Stimulated activated CD8-positive, alpha-beta memory T cell treated with anti-CD3 and anti-CD28 coated beads, Interleukin-7, amount 100 ng/mL, for 24 hours (primary cell): ENCODE measurements around the gene PSME4.

Experiments used
- DNase-seq: peaks from one replicate; pipeline ENCODE4 v3.0.0-alpha.2; 2020; ENCODE audit warnings: low read depth

Gene PSME4, protein sequence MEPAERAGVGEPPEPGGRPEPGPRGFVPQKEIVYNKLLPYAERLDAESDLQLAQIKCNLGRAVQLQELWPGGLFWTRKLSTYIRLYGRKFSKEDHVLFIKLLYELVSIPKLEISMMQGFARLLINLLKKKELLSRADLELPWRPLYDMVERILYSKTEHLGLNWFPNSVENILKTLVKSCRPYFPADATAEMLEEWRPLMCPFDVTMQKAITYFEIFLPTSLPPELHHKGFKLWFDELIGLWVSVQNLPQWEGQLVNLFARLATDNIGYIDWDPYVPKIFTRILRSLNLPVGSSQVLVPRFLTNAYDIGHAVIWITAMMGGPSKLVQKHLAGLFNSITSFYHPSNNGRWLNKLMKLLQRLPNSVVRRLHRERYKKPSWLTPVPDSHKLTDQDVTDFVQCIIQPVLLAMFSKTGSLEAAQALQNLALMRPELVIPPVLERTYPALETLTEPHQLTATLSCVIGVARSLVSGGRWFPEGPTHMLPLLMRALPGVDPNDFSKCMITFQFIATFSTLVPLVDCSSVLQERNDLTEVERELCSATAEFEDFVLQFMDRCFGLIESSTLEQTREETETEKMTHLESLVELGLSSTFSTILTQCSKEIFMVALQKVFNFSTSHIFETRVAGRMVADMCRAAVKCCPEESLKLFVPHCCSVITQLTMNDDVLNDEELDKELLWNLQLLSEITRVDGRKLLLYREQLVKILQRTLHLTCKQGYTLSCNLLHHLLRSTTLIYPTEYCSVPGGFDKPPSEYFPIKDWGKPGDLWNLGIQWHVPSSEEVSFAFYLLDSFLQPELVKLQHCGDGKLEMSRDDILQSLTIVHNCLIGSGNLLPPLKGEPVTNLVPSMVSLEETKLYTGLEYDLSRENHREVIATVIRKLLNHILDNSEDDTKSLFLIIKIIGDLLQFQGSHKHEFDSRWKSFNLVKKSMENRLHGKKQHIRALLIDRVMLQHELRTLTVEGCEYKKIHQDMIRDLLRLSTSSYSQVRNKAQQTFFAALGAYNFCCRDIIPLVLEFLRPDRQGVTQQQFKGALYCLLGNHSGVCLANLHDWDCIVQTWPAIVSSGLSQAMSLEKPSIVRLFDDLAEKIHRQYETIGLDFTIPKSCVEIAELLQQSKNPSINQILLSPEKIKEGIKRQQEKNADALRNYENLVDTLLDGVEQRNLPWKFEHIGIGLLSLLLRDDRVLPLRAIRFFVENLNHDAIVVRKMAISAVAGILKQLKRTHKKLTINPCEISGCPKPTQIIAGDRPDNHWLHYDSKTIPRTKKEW (N-terminal part only)

DNA sequence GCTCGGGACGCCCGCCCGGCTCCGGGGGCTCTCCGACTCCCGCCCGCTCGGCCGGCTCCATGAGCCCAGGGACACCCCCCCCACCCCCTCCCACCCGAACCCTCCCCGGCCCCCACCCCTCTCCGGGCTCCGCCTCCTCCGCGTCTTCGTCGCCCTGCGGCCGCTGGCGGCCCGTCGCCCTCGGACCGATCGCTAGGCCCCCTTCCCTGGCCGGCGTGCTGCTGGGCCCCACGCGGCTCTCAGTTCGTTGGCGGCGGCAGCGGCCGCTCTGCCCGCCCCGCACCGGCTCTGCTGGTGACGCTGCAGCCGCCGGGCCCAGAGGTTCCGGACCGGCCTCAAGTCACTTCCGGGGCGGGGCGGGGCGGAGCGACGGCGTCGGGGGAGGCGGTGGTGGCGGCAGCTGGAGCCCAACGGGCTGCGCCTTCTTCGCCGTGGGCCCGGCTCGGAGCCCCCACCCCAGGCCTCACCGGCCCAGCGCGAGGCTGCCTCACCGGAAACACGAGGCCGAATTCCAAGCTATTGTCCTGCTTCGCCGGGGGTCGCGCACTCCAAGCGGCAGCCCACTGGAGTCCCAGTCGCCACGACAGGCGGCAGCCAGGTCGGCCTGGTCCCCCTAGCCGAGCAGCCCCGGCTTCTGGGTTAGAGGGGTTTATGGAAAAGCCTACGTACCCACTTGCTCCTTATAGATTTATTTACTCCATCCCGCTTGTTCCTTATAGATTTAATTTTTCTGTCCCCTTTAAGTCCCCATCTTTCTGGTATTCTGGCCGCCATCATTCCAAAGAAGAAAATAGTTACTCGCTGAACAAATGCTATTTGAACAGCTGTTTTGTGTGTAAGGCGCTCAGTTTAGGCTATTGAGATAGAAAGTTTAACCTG, at the start of gene PSME4:
Gene PSME4 (minus strand): TSS at position 270 of the 879 bp plus-strand sequence. CDS start 209 bp downstream, at position 61.
- peak; percentile 95 for DNase-seq

DNA sequence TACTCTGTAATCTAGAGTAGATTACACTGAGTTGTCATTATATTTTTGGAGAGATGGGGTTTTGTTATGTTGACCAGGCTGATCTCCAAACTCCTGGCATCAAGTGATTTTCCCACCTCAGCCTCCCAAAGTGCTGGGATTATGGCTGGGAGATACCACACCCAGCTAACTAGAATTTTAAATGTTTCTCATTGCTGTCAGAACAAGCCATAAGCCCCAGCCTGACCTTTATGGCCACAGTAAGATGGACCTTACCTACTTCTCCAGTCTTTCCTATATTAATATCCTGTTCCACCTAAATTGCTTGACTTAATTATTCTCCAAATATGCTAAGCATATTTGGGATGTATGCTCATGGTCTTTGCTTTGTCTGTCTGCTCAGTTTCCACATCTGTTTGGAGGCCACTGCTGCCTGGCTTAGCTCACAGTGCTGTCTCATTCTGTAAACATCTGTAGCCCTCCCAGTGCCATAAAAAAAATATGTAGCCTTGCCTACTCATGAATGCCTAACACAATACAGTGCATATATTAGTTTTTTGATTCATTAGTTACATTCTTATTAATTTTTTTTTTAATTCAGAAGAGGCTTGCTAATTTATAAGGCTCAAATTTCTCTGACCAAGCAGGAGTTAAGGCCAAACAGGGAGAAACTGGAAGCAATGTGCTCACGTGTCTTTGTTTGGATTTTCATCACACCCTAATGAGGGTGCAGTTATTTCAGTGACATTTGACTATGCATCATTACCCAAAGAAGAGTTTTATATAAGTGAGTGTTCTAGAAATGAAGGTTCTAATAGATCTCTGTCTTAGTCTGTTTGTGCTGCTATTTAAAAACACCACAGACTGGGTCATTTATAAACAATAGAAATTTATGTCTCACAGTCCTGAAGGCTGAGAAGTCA, 45.3 kb upstream of the PSME4 start:
- no peak for DNase-seq

DNA sequence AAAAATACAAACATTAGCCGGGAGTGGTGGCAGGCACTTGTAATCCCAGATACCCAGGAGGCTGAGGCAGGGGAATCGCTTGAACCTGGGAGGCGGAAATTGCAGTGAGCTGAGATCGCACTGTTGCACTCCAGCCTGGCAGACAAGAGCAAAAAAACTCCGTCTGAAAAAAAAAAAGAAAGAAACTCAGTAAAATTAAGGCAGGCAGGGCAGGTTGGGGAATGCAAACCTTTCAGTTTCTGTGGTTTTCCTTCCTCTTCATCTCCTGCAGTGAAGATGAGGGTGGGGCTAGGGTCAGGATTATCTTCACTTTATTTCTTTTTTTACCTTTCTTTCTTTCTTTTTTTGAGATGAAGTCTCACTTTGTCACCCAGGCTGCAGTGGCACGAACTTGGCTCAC, 43.2 kb upstream of the PSME4 start:
- no peak for DNase-seq

DNA sequence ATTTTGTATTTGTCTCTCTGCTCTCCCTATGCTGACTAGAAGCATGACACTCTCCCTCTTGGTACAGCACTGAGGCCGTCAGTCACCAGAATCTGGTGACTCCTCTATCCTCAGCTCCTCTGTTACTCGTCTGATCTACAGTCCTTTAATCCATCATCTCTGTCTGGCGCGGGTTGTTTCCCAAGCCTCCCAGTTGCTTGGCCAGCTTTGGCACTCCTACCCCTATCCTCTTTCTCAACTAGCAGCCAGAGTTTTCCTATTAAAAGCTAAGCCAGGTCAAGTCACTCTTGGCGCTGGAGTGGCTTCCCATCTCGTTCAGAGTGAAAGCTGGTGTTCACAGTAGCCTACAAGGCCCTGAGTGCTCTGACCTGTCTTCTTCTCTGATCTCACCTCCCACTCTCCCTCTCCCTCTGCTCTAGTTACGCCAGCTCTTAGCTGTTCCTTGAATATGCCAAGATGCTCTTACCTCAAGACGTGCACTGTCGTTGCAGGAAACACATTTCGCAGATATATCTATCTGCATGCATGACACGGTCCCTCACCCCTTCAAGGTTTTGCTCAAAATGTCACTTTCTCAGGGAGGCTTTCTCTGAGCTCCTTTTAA, 41.8 kb upstream of the PSME4 start:
- DNase-seq: no peak

DNA sequence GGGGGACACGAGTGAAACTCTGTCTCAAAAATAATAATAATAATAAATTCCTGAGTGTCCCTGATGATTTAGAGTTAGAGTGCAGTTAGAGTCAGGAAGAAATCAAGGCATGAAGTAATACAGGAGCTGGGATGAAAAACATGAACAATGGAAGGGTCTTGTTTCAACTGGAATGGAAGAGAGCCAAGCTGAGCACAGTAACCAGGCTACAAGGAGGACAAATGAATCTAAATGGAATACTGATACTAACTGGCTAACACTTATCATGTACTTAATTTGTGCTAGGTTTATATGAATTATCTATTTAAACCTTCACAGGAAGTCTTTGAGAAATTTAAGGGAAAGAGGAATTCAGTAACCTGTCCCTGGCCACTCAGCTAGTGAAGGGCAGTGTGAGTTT, 38.8 kb upstream of the PSME4 start:
- no peak for DNase-seq

DNA sequence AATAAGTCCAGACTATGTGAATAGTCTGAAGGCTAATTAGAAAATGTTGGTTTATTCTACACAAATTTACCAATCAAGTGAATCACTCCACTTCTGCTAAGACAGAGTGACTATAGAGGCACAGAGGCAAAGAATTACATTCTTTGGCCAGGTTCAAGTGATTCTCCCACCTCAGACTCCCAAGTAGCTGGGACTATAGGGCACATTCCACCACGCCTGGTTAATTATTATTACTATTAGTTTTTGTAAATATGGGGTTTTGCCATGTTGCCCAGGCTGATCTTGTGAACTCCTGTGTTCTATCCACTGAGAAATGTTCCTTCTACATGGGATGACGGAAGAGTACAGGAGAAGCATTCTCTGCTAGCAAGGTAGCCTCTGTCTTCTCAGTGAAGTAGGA, 37.6 kb upstream of the PSME4 start:
- DNase-seq: no peak

DNA sequence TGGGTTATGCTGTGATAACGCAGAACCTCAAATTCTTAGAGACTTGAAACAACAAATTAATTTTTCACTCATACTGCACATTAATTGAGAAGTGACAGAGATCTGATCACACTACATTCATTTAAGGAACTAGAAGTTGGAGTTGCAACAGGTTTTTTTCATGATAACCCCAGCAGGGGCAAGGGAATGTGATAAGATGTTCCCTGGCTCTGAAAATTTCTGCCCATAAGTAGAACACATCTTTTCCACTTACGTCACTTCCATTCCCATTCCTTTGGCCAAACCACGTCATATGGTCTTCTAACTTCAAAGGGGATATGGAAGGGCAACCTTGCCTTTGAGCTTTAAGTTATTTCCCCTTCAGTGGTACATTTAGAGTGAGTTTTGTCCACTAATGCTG, 29.7 kb upstream of the PSME4 start:
- DNase-seq: no peak

DNA sequence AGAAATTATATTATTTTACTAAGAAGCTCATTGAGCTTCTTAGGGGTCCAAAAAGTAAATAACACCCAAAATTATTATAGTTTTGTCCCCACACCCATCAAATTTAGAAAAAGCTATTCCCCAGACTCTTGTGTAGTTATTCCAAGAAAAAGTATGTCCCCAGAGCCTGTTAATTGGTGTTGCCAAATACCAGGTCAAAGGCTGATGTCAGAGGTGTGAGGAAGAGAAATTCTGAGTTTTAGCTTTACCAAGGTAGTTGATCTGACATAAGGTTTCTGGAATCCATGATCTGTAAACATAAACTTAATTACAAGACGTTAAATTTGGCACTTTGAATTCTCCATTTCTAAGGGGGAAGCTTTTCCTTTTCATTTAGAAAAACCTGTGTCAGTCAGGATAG, 29.3 kb upstream of the PSME4 start:
- DNase-seq: no peak

DNA sequence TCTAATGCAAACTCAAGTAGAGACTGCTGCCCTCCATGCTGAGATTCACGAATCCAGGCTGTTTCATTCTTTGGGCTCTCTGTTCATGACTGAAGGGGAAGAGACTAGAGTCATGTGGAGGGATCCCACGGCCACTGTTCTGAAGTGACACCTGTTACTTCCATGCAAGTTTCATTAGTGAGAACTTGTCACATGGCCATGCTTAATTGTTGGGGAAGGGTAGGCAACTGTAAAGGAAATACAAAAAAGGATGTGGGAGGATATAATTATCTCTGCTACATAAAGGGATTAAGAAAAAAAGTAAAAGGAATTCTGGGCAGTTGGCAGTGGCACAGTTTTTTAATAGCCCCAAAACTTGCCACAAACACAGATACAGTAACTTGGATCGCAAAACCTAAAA, 28.0 kb upstream of the PSME4 start:
- no peak for DNase-seq

DNA sequence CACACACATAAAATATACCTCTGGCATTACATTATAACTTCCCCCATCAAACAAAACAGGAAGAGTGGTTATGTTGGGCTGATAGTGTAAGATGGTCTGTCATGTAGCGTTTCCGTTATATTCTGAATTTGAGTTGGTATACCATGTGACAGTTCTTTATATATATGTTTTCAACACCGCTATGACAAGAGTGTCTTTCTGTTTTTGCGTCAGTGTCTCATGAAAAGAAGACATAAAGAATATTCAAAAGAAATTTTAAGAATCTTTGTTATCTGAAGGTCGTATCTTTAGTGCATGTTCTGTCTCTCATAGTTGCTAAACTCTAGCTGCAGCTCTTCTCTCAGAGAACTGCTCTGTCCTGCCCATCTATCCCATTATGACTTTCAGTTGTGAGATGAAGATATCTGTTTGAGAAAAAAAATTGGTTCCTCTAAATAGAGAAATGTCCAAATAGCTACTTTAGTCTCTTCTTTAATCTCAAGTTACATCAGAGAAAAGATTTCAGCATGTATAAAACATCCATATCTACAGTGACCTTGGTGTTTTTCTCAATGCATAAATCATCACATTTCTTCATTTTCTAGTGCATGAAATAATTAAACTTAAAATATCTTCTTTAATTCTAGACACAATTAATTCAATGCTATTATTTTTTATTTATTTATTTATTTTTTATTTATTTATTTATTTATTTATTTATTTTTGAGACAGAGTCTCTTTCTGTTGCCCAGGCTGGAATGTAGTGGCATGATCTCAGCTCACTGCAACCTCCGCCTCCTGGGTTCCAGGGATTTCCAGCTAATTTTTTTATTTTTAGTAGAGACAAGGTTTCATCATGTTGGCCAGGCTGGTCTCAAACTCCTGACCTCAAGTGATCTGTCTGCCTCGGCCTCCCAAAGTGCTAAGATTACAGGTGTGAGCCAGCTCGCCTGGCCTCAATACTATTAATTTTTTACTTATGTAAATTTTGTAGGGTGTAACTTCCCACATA, 24.3 kb upstream of the PSME4 start:
- DNase-seq: no peak

DNA sequence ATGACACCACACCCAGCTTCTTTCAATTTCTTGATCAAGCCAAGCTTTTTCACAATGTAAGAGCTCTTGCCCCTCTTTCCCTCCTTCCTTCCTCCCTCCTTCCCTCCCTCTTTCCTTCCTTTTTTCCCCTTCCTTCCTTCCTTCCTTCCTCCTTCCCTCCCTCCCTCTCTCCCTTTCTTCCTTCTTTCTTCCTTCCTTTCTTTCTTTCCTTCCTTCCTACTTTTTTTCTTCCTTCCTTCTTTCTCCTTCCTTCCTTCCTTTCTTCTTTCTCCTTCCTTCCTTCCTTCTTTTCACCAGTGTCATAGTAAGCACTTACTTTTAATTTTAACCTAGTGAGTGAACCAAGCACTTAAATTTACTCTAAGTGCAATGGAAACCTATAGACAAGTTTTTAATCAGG, 21.2 kb upstream of the PSME4 start:
- no peak for DNase-seq

DNA sequence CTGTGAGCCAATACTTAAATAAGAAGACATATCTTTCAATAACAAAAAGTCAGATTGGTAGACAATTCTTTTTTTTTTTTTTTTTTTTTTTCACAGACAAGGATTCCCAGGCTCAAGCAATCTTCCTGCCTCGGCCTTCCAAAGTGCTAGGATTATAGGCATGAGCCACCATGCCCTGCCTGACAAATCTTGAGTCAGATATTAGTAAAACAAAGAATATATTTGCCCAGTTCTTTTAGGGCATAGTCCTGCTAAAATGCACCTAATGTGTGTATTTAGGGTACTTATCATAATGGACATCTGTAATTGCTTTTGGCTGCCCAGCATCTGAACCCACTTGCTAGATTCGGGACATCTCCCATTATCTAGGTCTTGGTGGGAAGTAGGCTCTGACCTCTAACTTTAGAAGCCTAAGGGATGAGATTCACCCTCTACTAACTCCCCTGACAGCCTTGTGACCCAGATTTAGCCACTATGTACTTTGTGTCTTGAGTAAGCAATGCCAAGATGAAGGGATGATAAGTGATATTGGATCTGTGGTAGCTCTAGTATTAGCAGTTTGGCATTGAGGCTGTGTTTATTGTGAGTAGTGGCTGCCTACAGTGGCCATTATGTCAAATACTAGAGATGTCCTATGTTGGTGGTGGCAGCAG, 18.5 kb upstream of the PSME4 start:
- no peak for DNase-seq

DNA sequence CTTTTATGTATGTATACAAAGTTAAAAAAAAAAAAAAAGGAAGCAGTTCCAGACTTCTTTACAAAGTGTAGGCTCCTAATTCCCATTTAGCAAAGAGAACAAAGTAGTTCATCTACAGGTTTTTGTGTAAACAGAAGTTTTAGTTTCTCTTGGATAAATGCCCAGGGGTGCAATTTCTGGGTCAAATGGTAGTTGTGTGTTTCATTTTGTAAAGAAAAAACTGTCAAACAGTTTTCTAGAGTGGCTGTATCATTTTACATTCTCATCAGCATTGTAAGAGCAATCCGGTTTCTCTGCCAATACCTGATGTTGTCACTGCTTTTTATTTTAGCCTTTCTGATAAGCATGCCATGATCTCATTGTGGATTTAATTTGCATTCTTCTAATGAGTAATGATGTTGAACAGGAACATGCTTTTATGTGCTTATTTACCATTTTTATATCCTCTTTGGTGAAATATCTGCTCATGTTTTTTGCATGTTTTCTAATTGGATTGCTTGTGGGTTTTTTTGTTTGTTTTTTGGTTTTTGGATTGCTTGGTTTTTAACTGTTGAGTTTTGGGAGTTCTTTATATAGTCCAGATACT, 16.6 kb upstream of the PSME4 start:
- DNase-seq: no peak

DNA sequence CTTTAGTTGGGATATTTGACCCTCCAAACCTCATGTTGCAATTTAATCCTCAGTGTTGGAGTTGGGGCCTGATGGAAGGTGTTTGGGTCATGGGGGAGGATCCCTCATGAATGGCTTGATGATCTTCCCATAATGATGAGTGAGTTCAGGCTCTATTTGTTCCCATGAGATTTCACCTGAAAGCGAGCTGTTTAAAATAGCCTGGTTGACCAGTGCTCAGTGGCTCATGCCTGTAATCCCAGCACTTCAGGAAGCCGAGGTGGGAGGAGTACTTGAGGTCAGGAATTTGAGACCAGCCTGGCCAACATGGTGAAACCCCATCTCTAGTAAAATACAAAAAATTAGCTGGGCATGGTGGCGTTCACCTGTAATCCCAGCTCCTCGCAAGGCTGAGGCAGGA, 14.9 kb upstream of the PSME4 start:
- no peak for DNase-seq

DNA sequence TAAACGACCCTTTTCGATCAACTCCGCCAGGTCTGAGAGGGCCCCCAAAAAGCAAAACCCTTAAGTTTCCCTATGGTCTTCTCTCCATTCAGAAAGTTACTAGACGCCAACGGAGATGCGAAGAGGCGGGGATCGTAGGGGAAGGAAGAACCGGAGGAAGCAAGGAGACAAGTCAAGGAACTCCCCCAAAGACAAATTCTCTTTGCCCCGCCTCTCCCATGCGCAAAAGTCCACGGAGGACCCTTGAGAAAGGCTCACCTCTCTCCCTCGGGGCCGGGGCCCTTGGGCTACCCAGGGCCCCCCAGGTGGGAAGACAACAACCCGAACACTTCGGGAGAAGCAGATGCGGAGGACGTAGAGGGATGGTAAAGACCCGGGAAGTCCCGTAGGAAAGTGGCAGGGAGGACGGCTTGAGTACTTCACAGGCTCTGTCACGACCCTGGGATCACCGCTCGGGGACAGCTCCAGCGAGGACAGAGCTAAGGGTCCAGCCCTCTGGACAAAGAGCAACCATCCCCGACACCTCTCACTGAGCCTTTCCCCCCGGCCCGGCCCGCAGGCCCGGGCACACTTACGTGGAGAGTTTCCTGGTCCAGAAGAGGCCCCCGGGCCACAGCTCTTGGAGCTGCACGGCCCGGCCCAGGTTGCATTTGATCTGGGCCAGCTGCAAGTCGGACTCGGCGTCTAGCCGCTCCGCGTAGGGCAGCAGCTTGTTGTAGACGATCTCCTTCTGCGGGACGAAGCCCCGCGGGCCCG, 647 bp downstream of the PSME4 start:
- no peak for DNase-seq

DNA sequence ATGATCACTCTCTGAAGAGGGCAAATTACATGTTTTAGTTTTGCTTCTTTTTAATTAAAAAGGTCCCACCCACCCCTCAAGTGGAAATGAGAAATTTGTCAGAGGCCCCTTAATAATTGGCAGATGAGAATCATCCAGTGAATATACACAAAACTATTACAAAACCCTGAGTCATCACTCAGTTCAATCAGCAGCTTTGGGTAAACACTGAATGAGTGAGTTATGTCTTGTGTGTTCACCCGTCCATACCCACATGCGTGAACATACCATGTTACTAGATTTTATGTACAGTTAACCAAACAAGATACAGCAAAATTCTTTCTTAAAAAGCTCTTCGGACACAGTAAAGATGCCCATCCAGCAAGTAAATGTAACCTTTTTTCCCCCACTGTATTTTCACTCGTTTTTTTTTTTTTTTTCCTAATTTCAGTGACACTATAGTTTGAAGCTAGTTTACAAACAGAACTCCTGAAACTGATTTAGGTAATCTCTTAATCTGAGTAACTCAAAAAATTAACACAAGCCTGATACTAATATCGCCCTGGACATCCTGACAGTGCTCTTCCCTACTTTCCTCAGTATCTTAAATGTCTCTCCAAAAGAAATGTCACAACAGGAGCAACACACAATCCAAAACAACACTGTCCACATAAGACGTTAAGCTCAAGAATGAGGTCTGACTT, 1.4 kb downstream of the PSME4 start:
- DNase-seq: no peak
